ENCODE data around the gene MCOLN1. TPM values are rescaled to one million over a fixed set of nuclear protein-coding genes. Genes with fewer than 3 reads are reported as not detected.

Gene MCOLN1
- total RNA-seq, 1 experiment from 2014 or later = 13.1 TPM

DNA sequence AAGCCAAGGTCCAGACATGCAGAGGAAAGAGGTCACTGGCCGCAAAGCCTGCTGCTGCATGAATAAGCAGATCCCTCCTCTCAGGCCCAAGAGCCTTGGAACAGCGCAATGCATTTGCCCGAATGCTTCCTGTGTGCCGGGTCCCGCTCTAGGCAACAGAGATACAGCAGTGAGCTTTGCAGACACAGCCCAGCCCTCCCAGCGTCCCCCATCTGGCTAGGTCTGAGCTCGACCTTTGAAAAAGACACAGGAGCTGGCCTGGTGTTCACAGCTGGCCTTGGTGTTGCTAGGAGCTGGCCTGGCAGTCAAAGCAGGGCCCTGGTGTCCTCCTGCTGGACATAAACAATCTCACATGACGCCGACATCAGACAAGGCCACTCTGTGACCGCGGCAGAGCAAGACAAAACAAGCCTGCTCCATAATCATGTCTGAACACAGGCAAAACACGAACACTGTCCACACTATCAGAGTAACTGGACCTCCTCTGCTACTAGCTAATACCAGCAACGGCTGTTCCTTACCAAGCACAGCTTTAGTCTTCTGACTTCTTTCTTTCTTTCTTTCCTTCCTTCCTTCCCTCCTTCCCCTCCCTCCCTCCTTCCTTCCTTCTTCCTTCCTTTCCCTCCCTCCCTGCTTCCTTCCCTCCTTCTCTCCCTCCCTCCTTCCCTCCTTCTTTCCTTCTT lies 27.9 kb upstream of the MCOLN1 start:
- TF ChIP-seq, protein P1, sequence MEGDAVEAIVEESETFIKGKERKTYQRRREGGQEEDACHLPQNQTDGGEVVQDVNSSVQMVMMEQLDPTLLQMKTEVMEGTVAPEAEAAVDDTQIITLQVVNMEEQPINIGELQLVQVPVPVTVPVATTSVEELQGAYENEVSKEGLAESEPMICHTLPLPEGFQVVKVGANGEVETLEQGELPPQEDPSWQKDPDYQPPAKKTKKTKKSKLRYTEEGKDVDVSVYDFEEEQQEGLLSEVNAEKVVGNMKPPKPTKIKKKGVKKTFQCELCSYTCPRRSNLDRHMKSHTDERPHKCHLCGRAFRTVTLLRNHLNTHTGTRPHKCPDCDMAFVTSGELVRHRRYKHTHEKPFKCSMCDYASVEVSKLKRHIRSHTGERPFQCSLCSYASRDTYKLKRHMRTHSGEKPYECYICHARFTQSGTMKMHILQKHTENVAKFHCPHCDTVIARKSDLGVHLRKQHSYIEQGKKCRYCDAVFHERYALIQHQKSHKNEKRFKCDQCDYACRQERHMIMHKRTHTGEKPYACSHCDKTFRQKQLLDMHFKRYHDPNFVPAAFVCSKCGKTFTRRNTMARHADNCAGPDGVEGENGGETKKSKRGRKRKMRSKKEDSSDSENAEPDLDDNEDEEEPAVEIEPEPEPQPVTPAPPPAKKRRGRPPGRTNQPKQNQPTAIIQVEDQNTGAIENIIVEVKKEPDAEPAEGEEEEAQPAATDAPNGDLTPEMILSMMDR (IDR thresholded peaks at IDR 0.05; ENCODE audit: unreplicated experiment) = no peak
- intact Hi-C loops (cut with micrococcal nuclease; ENCODE audit: unreplicated experiment) = no loop called here
- Mint-ChIP-seq H3K4me1 (ENCODE audit: low read depth, unreplicated experiment) (peaks cover 5% of the 10 kb centered on the region), H3K9me3 (ENCODE audit: low read depth, unreplicated experiment) (no peaks in the 10 kb centered on the region), H3K27ac (ENCODE audit: unreplicated experiment) (no peak overlapping the region), H3K4me3 (ENCODE audit: low read depth, unreplicated experiment) (no peak overlapping the region), H3K36me3 (ENCODE audit: insufficient read depth, unreplicated experiment) (peaks cover 7% of the 10 kb centered on the region), H3K27me3 (ENCODE audit: unreplicated experiment) (peaks cover 42% of the 10 kb centered on the region)
- DNase-seq = no peak
- CTCF ChIA-PET = no interaction called here
- no TSS peak for BruUV-seq (replicated peaks)

DNA sequence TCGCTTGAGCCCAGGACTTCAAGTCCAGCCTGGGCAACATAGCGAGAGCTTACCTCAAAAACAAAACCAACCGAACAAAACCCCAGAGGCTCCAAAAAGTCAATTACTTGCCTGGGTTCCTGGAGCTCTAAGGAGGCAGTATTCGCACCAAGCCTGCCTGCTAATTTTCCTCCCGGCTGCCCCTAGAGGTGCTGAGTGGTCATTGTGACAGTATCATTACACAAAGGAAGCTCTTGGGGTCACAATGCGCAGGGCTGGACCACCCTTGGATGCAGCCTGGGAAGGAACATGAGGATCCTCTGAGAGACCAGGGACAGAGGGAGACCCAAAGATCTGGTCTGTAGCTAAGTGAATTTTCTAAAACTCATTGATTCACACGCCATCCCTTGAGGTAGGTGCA lies 25.1 kb upstream of the MCOLN1 start:
- no peak overlapping the region for H3K4me3 Mint-ChIP-seq (ENCODE audit: low read depth, unreplicated experiment)
- no peaks in the 10 kb centered on the region for H3K4me1 Mint-ChIP-seq (ENCODE audit: low read depth, unreplicated experiment)
- H3K27ac Mint-ChIP-seq (ENCODE audit: unreplicated experiment) = no peak overlapping the region
- H3K27me3 Mint-ChIP-seq (ENCODE audit: unreplicated experiment) = peaks cover 44% of the 10 kb centered on the region
- CTCF ChIA-PET = interaction anchor here (0.6 to 1.4 kb wide), 2 partner anchors 9 to 358 kb away, joined by 4 to 6 read pairs; no protein-coding TSS in a partner anchor
- peak; percentile 16 for DNase-seq
- BruUV-seq (replicated peaks) = no TSS peak
- TF ChIP-seq, protein P1 (IDR thresholded peaks at IDR 0.05; ENCODE audit: unreplicated experiment) = no peak
- no peaks in the 10 kb centered on the region for H3K9me3 Mint-ChIP-seq (ENCODE audit: low read depth, unreplicated experiment)
- intact Hi-C loops (cut with micrococcal nuclease; ENCODE audit: unreplicated experiment) = no loop called here
- peaks cover 5% of the 10 kb centered on the region for H3K36me3 Mint-ChIP-seq (ENCODE audit: insufficient read depth, unreplicated experiment)

DNA sequence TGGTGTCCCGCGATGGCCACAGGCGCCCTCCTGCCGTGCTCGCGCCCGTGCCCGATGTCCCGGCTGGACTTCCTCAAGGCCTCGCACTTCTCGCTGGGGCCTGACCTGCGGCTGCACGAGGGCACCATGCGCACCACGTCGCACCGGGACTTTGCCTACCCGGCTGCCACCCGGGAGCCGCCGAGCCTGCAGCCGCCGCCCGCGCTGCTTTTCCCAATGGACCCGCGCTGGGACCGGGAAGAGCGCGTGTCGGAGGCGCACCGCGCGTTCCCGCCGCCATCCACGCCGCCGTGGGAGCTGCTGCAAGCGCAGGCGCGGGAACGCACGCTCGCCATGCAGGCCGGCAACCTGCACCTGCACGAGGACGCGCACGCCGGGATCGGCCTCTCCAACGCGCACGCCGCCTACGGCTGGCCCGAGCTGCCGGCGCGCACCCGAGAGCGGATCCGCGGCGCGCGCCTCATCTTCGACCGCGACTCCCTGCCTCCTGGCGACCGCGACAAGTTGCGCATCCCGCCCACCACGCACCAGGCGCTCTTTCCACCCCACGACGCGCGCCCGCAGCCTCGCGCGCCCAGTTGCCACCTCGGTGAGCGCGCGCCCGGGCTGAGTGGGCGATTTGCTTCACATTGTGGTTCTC lies 21.5 kb upstream of the MCOLN1 start:
- TF ChIP-seq, protein P1 (IDR thresholded peaks at IDR 0.05; ENCODE audit: unreplicated experiment) = peak; percentile 18
- H3K9me3 Mint-ChIP-seq (ENCODE audit: low read depth, unreplicated experiment) = no peaks in the 10 kb centered on the region
- intact Hi-C loops (cut with micrococcal nuclease; ENCODE audit: unreplicated experiment) = no loop called here
- peak; percentile 82 for DNase-seq
- H3K27me3 Mint-ChIP-seq (ENCODE audit: unreplicated experiment) = peaks cover 31% of the 10 kb centered on the region
- H3K27ac Mint-ChIP-seq (ENCODE audit: unreplicated experiment) = no peak overlapping the region
- peaks cover 5% of the 10 kb centered on the region for H3K36me3 Mint-ChIP-seq (ENCODE audit: insufficient read depth, unreplicated experiment)
- H3K4me3 Mint-ChIP-seq (ENCODE audit: low read depth, unreplicated experiment) = peak overlapping the region; percentile 61
- no peaks in the 10 kb centered on the region for H3K4me1 Mint-ChIP-seq (ENCODE audit: low read depth, unreplicated experiment)
- BruUV-seq (replicated peaks) = no TSS peak
- CTCF ChIA-PET = no interaction called here

DNA sequence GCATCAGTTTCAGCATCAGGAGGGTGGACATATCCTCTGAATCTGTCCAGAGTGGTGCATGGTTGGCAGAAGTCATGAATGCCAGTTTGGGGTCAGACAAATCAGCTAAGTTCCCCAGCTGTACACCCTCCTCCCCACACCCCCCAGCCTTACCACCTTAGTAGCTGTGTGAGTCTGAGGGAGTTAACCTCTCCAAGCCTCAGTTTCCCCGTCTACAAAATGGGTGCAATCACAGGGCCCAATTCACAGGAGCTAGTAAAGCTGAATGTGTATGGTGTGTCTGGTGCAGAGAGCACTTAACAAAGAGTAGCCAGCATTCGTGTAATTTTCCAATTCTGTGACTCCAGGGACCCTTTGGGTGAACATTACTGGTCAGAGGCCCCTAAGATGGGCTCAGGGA lies 19.9 kb upstream of the MCOLN1 start:
- no peaks in the 10 kb centered on the region for H3K9me3 Mint-ChIP-seq (ENCODE audit: low read depth, unreplicated experiment)
- intact Hi-C loops (cut with micrococcal nuclease; ENCODE audit: unreplicated experiment) = no loop called here
- no peak overlapping the region for H3K27ac Mint-ChIP-seq (ENCODE audit: unreplicated experiment)
- no peak overlapping the region for H3K4me3 Mint-ChIP-seq (ENCODE audit: low read depth, unreplicated experiment)
- peaks cover 18% of the 10 kb centered on the region for H3K27me3 Mint-ChIP-seq (ENCODE audit: unreplicated experiment)
- DNase-seq = no peak
- TF ChIP-seq, protein P1 (IDR thresholded peaks at IDR 0.05; ENCODE audit: unreplicated experiment) = no peak
- peaks cover 10% of the 10 kb centered on the region for H3K36me3 Mint-ChIP-seq (ENCODE audit: insufficient read depth, unreplicated experiment)
- CTCF ChIA-PET = no interaction called here
- no TSS peak for BruUV-seq (replicated peaks)
- peaks cover 8% of the 10 kb centered on the region for H3K4me1 Mint-ChIP-seq (ENCODE audit: low read depth, unreplicated experiment)
